NB4 (cell line): ENCODE measurements around the gene USH2A.

Experiments used
- DNase-seq: peaks from one replicate; pipeline ENCODE4 v3.0.0; 2010; ENCODE audit warnings: low read depth
- H3K4me3 ChIP-seq: one replicate; pipeline ENCODE4 v1.5.1; 2011; ENCODE audit warnings: mild to moderate bottlenecking, low read depth, low read length, moderate library complexity
- MYC ChIP-seq: IDR thresholded peaks from 2 replicates; pipeline ENCODE4 v1.6.1; 2011; ENCODE audit warnings: low read depth, low read length
- POLR2A ChIP-seq: IDR thresholded peaks from 2 replicates; pipeline ENCODE4 v1.6.1; 2011; ENCODE audit warnings: mild to moderate bottlenecking; ENCODE audit not compliant: insufficient read length; ENCODE audit errors: extremely low read depth
- TF ChIP-seq, protein P1 (sequence below): IDR thresholded peaks from one replicate; pipeline ENCODE4 v1.5.1; 2012; ENCODE audit warnings: low read depth, low read length
- TF ChIP-seq, protein P2 (sequence below): IDR thresholded peaks from 2 replicates; pipeline ENCODE4 v1.6.1; 2011; ENCODE audit warnings: low read depth, low read length

Gene USH2A

DNA sequence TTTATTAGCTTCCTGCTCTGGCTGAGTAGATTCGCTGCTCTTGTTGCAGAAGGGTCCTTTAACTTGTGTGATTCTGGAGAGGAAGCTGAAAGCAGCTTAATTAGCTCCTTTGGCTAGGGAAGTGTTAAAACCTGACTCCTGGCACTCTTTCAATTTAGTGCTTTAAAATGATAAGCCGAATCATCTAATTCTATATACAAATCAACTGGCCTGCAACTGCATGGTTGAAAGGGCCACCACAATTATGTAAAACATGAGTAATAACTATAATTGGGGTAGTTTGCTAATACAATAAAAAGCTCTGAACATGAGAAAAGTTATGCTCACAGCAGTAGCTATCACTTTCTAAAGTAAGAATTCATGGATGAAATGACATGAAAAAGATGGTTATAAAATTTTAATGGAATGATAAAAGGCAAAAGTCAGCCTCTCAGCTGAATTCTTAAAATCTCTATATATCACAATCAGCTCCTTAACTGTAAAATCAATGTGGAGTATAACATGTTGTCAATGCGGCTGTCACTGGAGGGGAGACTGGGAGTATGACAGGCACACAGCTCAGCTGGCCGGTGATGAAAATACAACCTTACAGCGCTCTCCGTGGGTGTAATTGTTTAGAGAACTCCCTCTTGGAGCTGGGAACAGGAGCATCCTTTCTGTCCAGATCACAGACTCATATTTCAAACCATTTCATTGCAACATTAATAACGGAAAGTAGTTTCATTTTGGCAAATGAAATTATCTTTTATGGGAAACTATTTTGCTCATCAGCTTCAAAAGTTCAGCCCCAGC, 531.8 kb downstream of the USH2A start:
- TF ChIP-seq, protein P1, sequence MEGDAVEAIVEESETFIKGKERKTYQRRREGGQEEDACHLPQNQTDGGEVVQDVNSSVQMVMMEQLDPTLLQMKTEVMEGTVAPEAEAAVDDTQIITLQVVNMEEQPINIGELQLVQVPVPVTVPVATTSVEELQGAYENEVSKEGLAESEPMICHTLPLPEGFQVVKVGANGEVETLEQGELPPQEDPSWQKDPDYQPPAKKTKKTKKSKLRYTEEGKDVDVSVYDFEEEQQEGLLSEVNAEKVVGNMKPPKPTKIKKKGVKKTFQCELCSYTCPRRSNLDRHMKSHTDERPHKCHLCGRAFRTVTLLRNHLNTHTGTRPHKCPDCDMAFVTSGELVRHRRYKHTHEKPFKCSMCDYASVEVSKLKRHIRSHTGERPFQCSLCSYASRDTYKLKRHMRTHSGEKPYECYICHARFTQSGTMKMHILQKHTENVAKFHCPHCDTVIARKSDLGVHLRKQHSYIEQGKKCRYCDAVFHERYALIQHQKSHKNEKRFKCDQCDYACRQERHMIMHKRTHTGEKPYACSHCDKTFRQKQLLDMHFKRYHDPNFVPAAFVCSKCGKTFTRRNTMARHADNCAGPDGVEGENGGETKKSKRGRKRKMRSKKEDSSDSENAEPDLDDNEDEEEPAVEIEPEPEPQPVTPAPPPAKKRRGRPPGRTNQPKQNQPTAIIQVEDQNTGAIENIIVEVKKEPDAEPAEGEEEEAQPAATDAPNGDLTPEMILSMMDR: no peak
- TF ChIP-seq POLR2A (no peak), MYC (no peak)
- TF ChIP-seq, protein P2, sequence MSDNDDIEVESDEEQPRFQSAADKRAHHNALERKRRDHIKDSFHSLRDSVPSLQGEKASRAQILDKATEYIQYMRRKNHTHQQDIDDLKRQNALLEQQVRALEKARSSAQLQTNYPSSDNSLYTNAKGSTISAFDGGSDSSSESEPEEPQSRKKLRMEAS: no peak
- DNase-seq: no peak
- no peak overlapping the region for H3K4me3 ChIP-seq

DNA sequence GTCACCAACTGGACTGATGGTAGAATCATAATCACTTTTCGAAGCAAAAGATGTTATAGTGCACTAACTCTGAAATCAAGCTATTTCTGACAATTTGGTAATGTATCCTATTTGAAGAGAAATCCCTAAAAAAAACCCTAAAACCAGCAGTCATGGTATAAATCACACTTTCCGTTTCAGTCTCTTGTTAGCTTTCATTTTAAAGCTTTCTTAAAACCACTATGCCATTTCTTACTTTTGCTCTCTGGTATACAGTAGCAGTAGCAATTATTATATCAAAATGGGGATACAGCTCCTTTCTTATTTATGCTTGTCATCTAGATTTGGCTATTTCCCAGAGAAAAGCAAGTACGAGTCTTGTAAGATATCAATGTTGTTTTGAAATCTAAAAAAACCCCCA, 532.8 kb downstream of the USH2A start:
- TF ChIP-seq, protein P1: no peak
- TF ChIP-seq POLR2A (no peak), MYC (no peak)
- TF ChIP-seq, protein P2: no peak
- H3K4me3 ChIP-seq: no peak overlapping the region
- DNase-seq: no peak

DNA sequence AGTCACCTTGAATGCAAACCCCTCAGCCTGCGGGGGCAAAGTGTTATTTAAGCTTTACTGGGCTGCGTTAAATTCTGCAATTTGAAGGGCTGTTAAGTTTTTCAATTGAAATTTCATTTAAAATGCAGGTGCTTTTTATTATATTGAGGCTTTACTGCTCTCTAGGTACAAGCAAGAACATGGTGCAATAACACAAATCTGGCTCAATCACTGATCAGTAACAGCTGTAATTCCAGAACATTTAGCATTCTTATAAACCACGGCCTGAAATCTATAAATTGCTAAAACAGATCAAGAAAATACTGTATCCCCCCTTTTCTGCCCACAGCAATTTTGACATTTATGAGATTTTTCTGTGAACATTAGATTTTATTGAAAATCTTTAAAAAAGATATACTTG, 533.4 kb downstream of the USH2A start:
- no peak overlapping the region for H3K4me3 ChIP-seq
- TF ChIP-seq, protein P2: no peak
- no peak for TF ChIP-seq MYC
- no peak for TF ChIP-seq POLR2A
- TF ChIP-seq, protein P1: no peak
- DNase-seq: no peak

DNA sequence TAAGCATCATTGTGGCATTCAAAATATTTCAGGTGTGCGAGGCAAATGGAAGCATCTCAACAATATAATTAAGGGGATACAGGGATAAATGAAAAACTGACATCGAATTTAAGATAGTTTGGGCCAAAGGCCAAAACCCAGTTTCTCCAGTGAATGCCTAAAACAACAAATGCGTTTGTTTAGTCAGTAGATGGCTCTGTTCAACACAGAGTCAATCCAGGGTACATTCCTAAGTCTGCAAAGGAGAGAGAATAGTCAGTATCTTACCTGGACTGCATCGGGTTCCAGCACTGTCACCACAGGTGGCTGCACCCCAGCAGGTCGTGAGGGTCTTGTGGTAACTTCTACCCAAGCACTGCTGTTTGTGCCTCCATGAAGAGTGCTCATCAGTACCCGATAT, 535.1 kb downstream of the USH2A start:
- DNase-seq: no peak
- TF ChIP-seq, protein P1: no peak
- TF ChIP-seq MYC (no peak), POLR2A (no peak)
- TF ChIP-seq, protein P2: no peak
- no peak overlapping the region for H3K4me3 ChIP-seq

DNA sequence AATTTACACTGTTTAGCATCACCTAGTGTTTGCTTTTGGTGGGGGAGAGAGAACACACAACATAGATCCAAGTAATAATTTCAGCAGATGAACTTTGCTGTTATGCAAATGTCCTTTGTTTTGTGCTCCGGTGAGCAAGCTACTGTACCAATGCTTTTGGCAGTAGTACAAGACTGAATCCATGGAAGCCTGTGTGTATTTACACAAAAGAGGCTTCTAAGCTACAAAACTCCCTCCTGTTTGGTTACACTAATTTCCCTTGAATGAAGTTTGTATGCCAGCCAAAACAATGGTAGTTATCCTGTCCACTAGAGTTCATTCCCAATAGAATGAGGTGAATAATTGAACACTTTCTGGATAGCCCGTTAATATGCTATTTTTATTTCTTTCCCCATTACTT, 535.6 kb downstream of the USH2A start:
- DNase-seq: no peak
- no peak overlapping the region for H3K4me3 ChIP-seq
- no peak for TF ChIP-seq POLR2A
- TF ChIP-seq, protein P2: no peak
- no peak for TF ChIP-seq MYC
- TF ChIP-seq, protein P1: no peak
